ENCODE results near the gene FBLN1. TPM values are rescaled to one million over a fixed set of nuclear protein-coding genes. Genes with fewer than 3 reads are reported as not detected.

FBLN1 gene
- total and polyA plus RNA-seq, 2 of the 13 experiments (the other 11 are each of a cell fraction or from before 2014, with no cell fraction given): 37.3 to 103 TPM

GRCh38 chr22:45580726-45581381, 78.2 kb downstream of the FBLN1 start:
- CTCF ChIA-PET (ENCODE audit: low intra/inter-chr PET ratio, low total read pairs): no interaction called here
- in situ Hi-C loops (cut with HindIII; ENCODE audit: extremely low pct_ligation_motif_present, low pct_unique_long_range_greater_than_20kb): no loop called here
- no peak for ATAC-seq

More at GRCh38 chr22:45580726-45581381, 78.2 kb downstream of the FBLN1 start:
- Histone ChIP-seq H3K4me1 (ENCODE audit: insufficient read depth, low read length) (no peaks in the 10 kb centered on the region), H3K36me3 (replicated peaks in 1 of 2; ENCODE audit: control insufficient read depth in 1 of 2, insufficient read depth in 2 of 2, low read length in 2 of 2) (peaks cover 1 to 7% of the 10 kb centered on the region in 2 experiments; a peak in 1 of 5 replicates), H3K27me3 (ENCODE audit: control insufficient read depth in 1 of 2, insufficient read depth in 2 of 2, low read length in 2 of 2) (no peaks in the 10 kb centered on the region), H3K9ac (ENCODE audit: insufficient read depth, low read depth, low read length) (no peak overlapping the region), H4K20me1 (ENCODE audit: insufficient read depth, low read length) (no peaks in the 10 kb centered on the region), H3K4me3 (replicated peaks in 1 of 3; ENCODE audit: insufficient read depth in 1 of 3, low read depth in 2 of 3, low read length in 3 of 3) (no peak overlapping the region), H3K79me2 (ENCODE audit: insufficient read depth, low read length) (no peaks in the 10 kb centered on the region), H3K27ac (ENCODE audit: extremely low read length, insufficient read depth, low read length) (no peak overlapping the region), H2AFZ (ENCODE audit: low read length) (no peak overlapping the region), H3K4me2 (ENCODE audit: low read depth, low read length) (no peak overlapping the region), H3K9me3 (ENCODE audit: low read length) (no peaks in the 10 kb centered on the region)
- no peak for TF ChIP-seq KMT2A (CRISPR knock-in tag; IDR thresholded peaks at IDR 0.05)
- no peak for TF ChIP-seq ATF7-NPFF (CRISPR knock-in tag; IDR thresholded peaks at IDR 0.05; ENCODE audit: low read depth)
- no peak for TF ChIP-seq NR2F1 (CRISPR knock-in tag; IDR thresholded peaks at IDR 0.05)
- no peak for TF ChIP-seq ZNF30 (CRISPR knock-in tag; IDR thresholded peaks at IDR 0.05)
- TF ChIP-seq TOPORS (CRISPR knock-in tag; IDR thresholded peaks at IDR 0.05): no peak
- no peak for TF ChIP-seq GATA4 (IDR thresholded peaks at IDR 0.05; ENCODE audit: borderline replicate concordance, low read depth)
- no peak for TF ChIP-seq MTERF4 (CRISPR knock-in tag; IDR thresholded peaks at IDR 0.05)
- TF ChIP-seq PRDM10 (CRISPR knock-in tag; IDR thresholded peaks at IDR 0.05; ENCODE audit: low read depth): no peak
- no peak for TF ChIP-seq ASH2L (IDR thresholded peaks at IDR 0.05; ENCODE audit: insufficient read length, low read depth, low read length)
- TF ChIP-seq ZKSCAN5 (CRISPR knock-in tag; IDR thresholded peaks at IDR 0.05): no peak
- TF ChIP-seq FOXK2 (IDR thresholded peaks at IDR 0.05): no peak
- TF ChIP-seq ZNF713 (CRISPR knock-in tag; IDR thresholded peaks at IDR 0.05): no peak
- FAIRE-seq (no peak), DNase-seq (ENCODE audit: low spot score) (no peak)
- intact Hi-C loops (cut with micrococcal nuclease; ENCODE audit: unreplicated experiment): no loop called here
- WGBS (ENCODE audit: low lambda C conversion rate): 96% methylated on average over 18 of the region's 26 CpGs
- BruUV-seq (replicated peaks): no TSS peak
- POLR2A ChIA-PET: no interaction called here

Measured in HepG2 (cell line).